Activated naive CD8-positive, alpha-beta T cell treated with anti-CD3 and anti-CD28 coated beads for 36 hours (primary cell): Measurements from ENCODE around the gene DOCK4. TPM values are rescaled to one million over a fixed set of nuclear protein-coding genes. Genes with fewer than 3 reads are reported as not detected.
"Not testable (repeated sequence)": the region's sequence is repeated elsewhere in the genome, so short reads cannot be mapped to it uniquely, and the experiment has no call there.

Experiments
- DNase-seq: peaks from one replicate; pipeline ENCODE4 v3.0.0; 2021
- H3K27ac Mint-ChIP-seq: one replicate; pipeline ENCODE4 v1.8.0; 2022; ENCODE audit warnings: mild to moderate bottlenecking, moderate library complexity, mixed read lengths
- H3K27me3 Mint-ChIP-seq: one replicate; pipeline ENCODE4 v1.8.0; 2022; ENCODE audit warnings: mild to moderate bottlenecking, mixed read lengths
- H3K36me3 Mint-ChIP-seq: one replicate; pipeline ENCODE4 v1.8.0; 2021; ENCODE audit warnings: mild to moderate bottlenecking, mixed read lengths
- H3K4me1 Mint-ChIP-seq: one replicate; pipeline ENCODE4 v1.8.0; 2021; ENCODE audit warnings: mixed read lengths
- H3K4me3 Mint-ChIP-seq: one replicate; pipeline ENCODE4 v1.8.0; 2022; ENCODE audit warnings: mild to moderate bottlenecking, moderate library complexity, mixed read lengths
- H3K9me3 Mint-ChIP-seq: one replicate; pipeline ENCODE4 v1.8.0; 2022; ENCODE audit warnings: mixed read lengths
- total RNA-seq, 2 experiments: library from RNA; stranded (reverse); gene quantifications; one replicate each; pipeline ENCODE4 v1.2.3, GENCODE V29; 2021

DOCK4 gene
- total RNA-seq, 2 experiments from 2014 or later = 0.28 to 0.29 TPM

- no peak overlapping the region for H3K4me3 Mint-ChIP-seq
- H3K27ac Mint-ChIP-seq = no peak overlapping the region
- H3K4me1 Mint-ChIP-seq = no peaks in the 10 kb centered on the region
- no peak for DNase-seq
- no peaks in the 10 kb centered on the region for H3K36me3 Mint-ChIP-seq
- peaks cover 14% of the 10 kb centered on the region for H3K27me3 Mint-ChIP-seq
- H3K9me3 Mint-ChIP-seq = peaks cover 1% of the 10 kb centered on the region
Observed at GRCh38 chr7:111911166-111911961, 294.8 kb downstream of the DOCK4 start.

- Mint-ChIP-seq H3K4me1 (no peaks in the 10 kb centered on the region), H3K4me3 (no peak overlapping the region), H3K36me3 (no peaks in the 10 kb centered on the region), H3K27ac (no peak overlapping the region), H3K27me3 (peaks cover 9% of the 10 kb centered on the region), H3K9me3 (peaks cover 1% of the 10 kb centered on the region)
- DNase-seq = no peak
Observed at GRCh38 chr7:111910656-111911055, 295.5 kb downstream of the DOCK4 start.

- H3K9me3 Mint-ChIP-seq, H3K36me3 Mint-ChIP-seq, DNase-seq, H3K27me3 Mint-ChIP-seq, H3K4me1 Mint-ChIP-seq, H3K27ac Mint-ChIP-seq, H3K4me3 Mint-ChIP-seq: not testable (repeated sequence)
Observed at GRCh38 chr7:111908673-111909072, 297.5 kb downstream of the DOCK4 start.

- Mint-ChIP-seq H3K9me3 (peaks cover 1% of the 10 kb centered on the region), H3K27me3 (peaks cover 3% of the 10 kb centered on the region), H3K4me1 (no peaks in the 10 kb centered on the region), H3K4me3 (no peak overlapping the region), H3K27ac (no peak overlapping the region), H3K36me3 (no peaks in the 10 kb centered on the region)
- DNase-seq = no peak
Observed at GRCh38 chr7:111903797-111904196, 302.4 kb downstream of the DOCK4 start.

GRCh38 chr7:111903016-111903415 lies 303.2 kb downstream of the DOCK4 start:
- no peak overlapping the region for H3K27ac Mint-ChIP-seq
- DNase-seq = no peak
- no peaks in the 10 kb centered on the region for H3K9me3 Mint-ChIP-seq
- H3K36me3 Mint-ChIP-seq = no peaks in the 10 kb centered on the region
- no peaks in the 10 kb centered on the region for H3K4me1 Mint-ChIP-seq
- H3K4me3 Mint-ChIP-seq = no peak overlapping the region
- H3K27me3 Mint-ChIP-seq = peaks cover 3% of the 10 kb centered on the region

- Mint-ChIP-seq H3K27ac (no peak overlapping the region), H3K9me3 (no peaks in the 10 kb centered on the region), H3K27me3 (no peaks in the 10 kb centered on the region), H3K4me3 (no peak overlapping the region), H3K4me1 (no peaks in the 10 kb centered on the region), H3K36me3 (no peaks in the 10 kb centered on the region)
- DNase-seq = no peak
Observed at GRCh38 chr7:111900283-111900682, 305.9 kb downstream of the DOCK4 start.

GRCh38 chr7:111895049-111895448 lies 311.1 kb downstream of the DOCK4 start:
- Mint-ChIP-seq H3K27me3 (no peaks in the 10 kb centered on the region), H3K4me1 (no peaks in the 10 kb centered on the region), H3K4me3 (no peak overlapping the region), H3K36me3 (no peaks in the 10 kb centered on the region), H3K9me3 (no peaks in the 10 kb centered on the region), H3K27ac (no peak overlapping the region)
- no peak for DNase-seq

GRCh38 chr7:111894518-111894917 lies 311.7 kb downstream of the DOCK4 start:
- no peak for DNase-seq
- no peak overlapping the region for H3K4me3 Mint-ChIP-seq
- no peaks in the 10 kb centered on the region for H3K4me1 Mint-ChIP-seq
- no peaks in the 10 kb centered on the region for H3K9me3 Mint-ChIP-seq
- no peaks in the 10 kb centered on the region for H3K36me3 Mint-ChIP-seq
- no peaks in the 10 kb centered on the region for H3K27me3 Mint-ChIP-seq
- no peak overlapping the region for H3K27ac Mint-ChIP-seq

- Mint-ChIP-seq H3K27me3 (no peaks in the 10 kb centered on the region), H3K36me3 (no peaks in the 10 kb centered on the region), H3K27ac (no peak overlapping the region), H3K9me3 (no peaks in the 10 kb centered on the region), H3K4me1 (no peaks in the 10 kb centered on the region), H3K4me3 (no peak overlapping the region)
- no peak for DNase-seq
Observed at GRCh38 chr7:111893190-111893589, 313.0 kb downstream of the DOCK4 start.

GRCh38 chr7:111892588-111892987 lies 313.6 kb downstream of the DOCK4 start:
- H3K9me3 Mint-ChIP-seq = no peaks in the 10 kb centered on the region
- no peak overlapping the region for H3K27ac Mint-ChIP-seq
- H3K4me1 Mint-ChIP-seq = no peaks in the 10 kb centered on the region
- no peak for DNase-seq
- H3K36me3 Mint-ChIP-seq = no peaks in the 10 kb centered on the region
- H3K4me3 Mint-ChIP-seq = no peak overlapping the region
- H3K27me3 Mint-ChIP-seq = no peaks in the 10 kb centered on the region

- Mint-ChIP-seq H3K4me3 (no peak overlapping the region), H3K4me1 (no peaks in the 10 kb centered on the region), H3K27me3 (peaks cover 4% of the 10 kb centered on the region), H3K36me3 (no peaks in the 10 kb centered on the region), H3K27ac (no peak overlapping the region), H3K9me3 (no peaks in the 10 kb centered on the region)
- DNase-seq = no peak
Observed at GRCh38 chr7:111887734-111888133, 318.5 kb downstream of the DOCK4 start.

- no peak for DNase-seq
- Mint-ChIP-seq H3K36me3 (no peaks in the 10 kb centered on the region), H3K27me3 (peaks cover 9% of the 10 kb centered on the region), H3K9me3 (peaks cover 1% of the 10 kb centered on the region), H3K4me1 (no peaks in the 10 kb centered on the region), H3K27ac (no peak overlapping the region), H3K4me3 (no peak overlapping the region)
Observed at GRCh38 chr7:111886233-111886632, 320.0 kb downstream of the DOCK4 start.

GRCh38 chr7:111883241-111883640 lies 323.0 kb downstream of the DOCK4 start:
- no peak overlapping the region for H3K27ac Mint-ChIP-seq
- no peaks in the 10 kb centered on the region for H3K36me3 Mint-ChIP-seq
- DNase-seq = no peak
- peaks cover 16% of the 10 kb centered on the region for H3K27me3 Mint-ChIP-seq
- H3K9me3 Mint-ChIP-seq = peaks cover 3% of the 10 kb centered on the region
- no peaks in the 10 kb centered on the region for H3K4me1 Mint-ChIP-seq
- no peak overlapping the region for H3K4me3 Mint-ChIP-seq

GRCh38 chr7:111878785-111879184 lies 327.4 kb downstream of the DOCK4 start:
- H3K36me3 Mint-ChIP-seq = no peaks in the 10 kb centered on the region
- peaks cover 3% of the 10 kb centered on the region for H3K9me3 Mint-ChIP-seq
- DNase-seq = no peak
- peaks cover 16% of the 10 kb centered on the region for H3K27me3 Mint-ChIP-seq
- H3K4me1 Mint-ChIP-seq = no peaks in the 10 kb centered on the region
- H3K27ac Mint-ChIP-seq = no peak overlapping the region
- H3K4me3 Mint-ChIP-seq = no peak overlapping the region

- Mint-ChIP-seq H3K36me3 (no peaks in the 10 kb centered on the region), H3K9me3 (peaks cover 3% of the 10 kb centered on the region), H3K27me3 (peaks cover 12% of the 10 kb centered on the region), H3K4me1 (no peaks in the 10 kb centered on the region), H3K4me3 (no peak overlapping the region), H3K27ac (no peak overlapping the region)
- no peak for DNase-seq
Observed at GRCh38 chr7:111877931-111878330, 328.3 kb downstream of the DOCK4 start.

- Mint-ChIP-seq H3K27me3 (no peaks in the 10 kb centered on the region), H3K4me3 (no peak overlapping the region), H3K4me1 (no peaks in the 10 kb centered on the region), H3K36me3 (no peaks in the 10 kb centered on the region), H3K27ac (no peak overlapping the region), H3K9me3 (no peaks in the 10 kb centered on the region)
- DNase-seq = no peak
Observed at GRCh38 chr7:111873963-111874690, 332.1 kb downstream of the DOCK4 start.
